Measurements from ENCODE around the gene BIN2. TPM values are rescaled to one million over a fixed set of nuclear protein-coding genes. Genes with fewer than 3 reads are reported as not detected.
A peak's percentile ranks its signal among the peaks of the same experiment; 100 is the strongest.

BIN2 gene
- total and polyA plus RNA-seq, 2 experiments from 2014 or later: not detected

DNA sequence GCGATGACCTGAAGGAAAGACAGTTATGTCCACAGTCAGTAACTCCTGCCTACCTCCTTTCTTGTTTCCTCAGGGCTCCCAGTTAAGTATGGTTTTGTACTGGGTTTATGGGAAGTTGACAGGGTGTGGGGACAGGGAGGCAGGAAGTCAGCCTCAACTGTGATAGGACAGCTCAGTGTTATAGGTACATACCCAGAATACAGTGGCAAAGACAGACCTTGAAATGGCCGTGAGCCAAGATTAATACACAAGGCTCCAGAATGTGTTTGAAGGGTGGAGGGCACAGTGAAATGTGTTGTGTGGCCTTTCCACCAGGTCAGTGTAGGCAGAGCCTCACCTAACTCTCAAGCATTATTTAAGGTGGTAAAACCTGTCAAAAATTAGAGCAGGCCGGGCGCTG is 4.6 kb upstream of the BIN2 start (continued):
- TF ChIP-seq, protein P1, sequence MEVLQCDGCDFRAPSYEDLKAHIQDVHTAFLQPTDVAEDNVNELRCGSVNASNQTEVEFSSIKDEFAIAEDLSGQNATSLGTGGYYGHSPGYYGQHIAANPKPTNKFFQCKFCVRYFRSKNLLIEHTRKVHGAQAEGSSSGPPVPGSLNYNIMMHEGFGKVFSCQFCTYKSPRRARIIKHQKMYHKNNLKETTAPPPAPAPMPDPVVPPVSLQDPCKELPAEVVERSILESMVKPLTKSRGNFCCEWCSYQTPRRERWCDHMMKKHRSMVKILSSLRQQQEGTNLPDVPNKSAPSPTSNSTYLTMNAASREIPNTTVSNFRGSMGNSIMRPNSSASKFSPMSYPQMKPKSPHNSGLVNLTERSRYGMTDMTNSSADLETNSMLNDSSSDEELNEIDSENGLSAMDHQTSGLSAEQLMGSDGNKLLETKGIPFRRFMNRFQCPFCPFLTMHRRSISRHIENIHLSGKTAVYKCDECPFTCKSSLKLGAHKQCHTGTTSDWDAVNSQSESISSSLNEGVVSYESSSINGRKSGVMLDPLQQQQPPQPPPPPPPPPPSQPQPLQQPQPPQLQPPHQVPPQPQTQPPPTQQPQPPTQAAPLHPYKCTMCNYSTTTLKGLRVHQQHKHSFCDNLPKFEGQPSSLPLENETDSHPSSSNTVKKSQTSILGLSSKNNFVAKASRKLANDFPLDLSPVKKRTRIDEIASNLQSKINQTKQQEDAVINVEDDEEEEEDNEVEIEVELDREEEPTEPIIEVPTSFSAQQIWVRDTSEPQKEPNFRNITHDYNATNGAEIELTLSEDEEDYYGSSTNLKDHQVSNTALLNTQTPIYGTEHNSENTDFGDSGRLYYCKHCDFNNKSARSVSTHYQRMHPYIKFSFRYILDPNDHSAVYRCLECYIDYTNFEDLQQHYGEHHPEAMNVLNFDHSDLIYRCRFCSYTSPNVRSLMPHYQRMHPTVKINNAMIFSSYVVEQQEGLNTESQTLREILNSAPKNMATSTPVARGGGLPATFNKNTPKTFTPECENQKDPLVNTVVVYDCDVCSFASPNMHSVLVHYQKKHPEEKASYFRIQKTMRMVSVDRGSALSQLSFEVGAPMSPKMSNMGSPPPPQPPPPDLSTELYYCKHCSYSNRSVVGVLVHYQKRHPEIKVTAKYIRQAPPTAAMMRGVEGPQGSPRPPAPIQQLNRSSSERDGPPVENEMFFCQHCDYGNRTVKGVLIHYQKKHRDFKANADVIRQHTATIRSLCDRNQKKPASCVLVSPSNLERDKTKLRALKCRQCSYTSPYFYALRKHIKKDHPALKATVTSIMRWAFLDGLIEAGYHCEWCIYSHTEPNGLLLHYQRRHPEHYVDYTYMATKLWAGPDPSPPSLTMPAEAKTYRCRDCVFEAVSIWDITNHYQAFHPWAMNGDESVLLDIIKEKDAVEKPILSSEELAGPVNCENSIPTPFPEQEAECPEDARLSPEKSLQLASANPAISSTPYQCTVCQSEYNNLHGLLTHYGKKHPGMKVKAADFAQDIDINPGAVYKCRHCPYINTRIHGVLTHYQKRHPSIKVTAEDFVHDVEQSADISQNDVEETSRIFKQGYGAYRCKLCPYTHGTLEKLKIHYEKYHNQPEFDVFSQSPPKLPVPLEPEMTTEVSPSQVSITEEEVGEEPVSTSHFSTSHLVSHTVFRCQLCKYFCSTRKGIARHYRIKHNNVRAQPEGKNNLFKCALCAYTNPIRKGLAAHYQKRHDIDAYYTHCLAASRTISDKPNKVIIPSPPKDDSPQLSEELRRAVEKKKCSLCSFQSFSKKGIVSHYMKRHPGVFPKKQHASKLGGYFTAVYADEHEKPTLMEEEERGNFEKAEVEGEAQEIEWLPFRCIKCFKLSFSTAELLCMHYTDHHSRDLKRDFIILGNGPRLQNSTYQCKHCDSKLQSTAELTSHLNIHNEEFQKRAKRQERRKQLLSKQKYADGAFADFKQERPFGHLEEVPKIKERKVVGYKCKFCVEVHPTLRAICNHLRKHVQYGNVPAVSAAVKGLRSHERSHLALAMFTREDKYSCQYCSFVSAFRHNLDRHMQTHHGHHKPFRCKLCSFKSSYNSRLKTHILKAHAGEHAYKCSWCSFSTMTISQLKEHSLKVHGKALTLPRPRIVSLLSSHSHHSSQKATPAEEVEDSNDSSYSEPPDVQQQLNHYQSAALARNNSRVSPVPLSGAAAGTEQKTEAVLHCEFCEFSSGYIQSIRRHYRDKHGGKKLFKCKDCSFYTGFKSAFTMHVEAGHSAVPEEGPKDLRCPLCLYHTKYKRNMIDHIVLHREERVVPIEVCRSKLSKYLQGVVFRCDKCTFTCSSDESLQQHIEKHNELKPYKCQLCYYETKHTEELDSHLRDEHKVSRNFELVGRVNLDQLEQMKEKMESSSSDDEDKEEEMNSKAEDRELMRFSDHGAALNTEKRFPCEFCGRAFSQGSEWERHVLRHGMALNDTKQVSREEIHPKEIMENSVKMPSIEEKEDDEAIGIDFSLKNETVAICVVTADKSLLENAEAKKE (CRISPR knock-in tag; IDR thresholded peaks at IDR 0.05): no peak
- TF ChIP-seq STAT1 (IDR thresholded peaks at IDR 0.05; ENCODE audit: unreplicated experiment) (no peak), POLR2AphosphoS5 (IDR thresholded peaks at IDR 0.05; ENCODE audit: low read depth) (no peak)

DNA sequence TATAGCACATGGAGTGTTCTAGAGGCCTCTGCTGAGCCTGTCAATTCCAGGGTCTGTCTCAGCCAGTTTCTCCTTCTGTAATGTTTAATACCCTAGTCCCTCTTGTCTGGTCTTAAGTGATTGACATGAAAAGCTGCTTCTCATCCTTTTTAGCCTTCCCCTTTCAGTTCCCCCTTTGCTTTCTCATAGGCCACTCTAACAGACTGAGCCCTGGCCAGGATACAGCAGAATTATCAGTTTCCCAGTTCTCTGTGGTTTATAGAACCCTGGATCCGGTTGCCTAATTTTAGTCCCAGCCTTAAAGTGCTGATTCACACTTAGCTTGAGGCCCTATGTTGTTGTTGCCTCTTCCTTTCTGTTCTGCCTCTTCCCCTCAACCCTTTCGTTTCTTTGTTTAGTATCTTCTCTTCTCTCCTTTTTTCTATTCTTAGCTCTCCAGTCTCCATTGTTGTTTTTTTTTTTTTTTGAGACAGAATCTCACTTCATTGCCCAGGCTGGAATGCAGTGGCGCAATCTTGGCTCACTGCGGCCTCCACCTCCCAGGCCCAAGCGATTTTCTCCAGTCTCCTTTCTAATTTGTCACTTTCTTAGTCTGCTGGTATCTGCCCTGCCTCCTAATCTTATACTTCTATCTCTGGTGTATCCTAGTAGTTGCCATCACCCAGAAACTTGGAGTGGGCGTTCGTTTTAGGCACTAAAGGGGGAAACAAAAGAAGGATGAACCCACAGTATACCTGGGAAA is 2.9 kb upstream of the BIN2 start:
- no peak overlapping the region for H3K4me2 ChIP-seq
- peaks cover 3% of the 10 kb centered on the region for H3K27me3 Mint-ChIP-seq (ENCODE audit: insufficient read depth, low read depth, poor library complexity)
- no peak overlapping the region for H3K4me3 Mint-ChIP-seq
- ATAC-seq (no peak), DNase-seq (ENCODE audit: low spot score) (no peak)
- H3K9me2 ChIP-seq (ENCODE audit: insufficient read depth): 0 out of 2 replicates have a peak, but pooled peaks cover 2% of the 10 kb centered on the region
- H3K4me1 ChIP-seq (ENCODE audit: insufficient read depth): no peaks in the 10 kb centered on the region
- H3K9me3 Mint-ChIP-seq: no peaks in the 10 kb centered on the region; the same call in 2 of the 3 replicates
- peaks cover 3% of the 10 kb centered on the region for H3K4me1 Mint-ChIP-seq
- no peaks in the 10 kb centered on the region for H3K36me3 ChIP-seq (ENCODE audit: insufficient read depth)
- no peaks in the 10 kb centered on the region for H3K36me3 Mint-ChIP-seq (ENCODE audit: low read depth)
- H2AFZ ChIP-seq: peak overlapping the region; percentile 96
- H3F3A ChIP-seq (replicated peaks; ENCODE audit: low read depth): 0 out of 2 replicates have a peak, but pooled peaks cover 2% of the 10 kb centered on the region
- H3K4me3 ChIP-seq: no peak overlapping the region
- H3K79me2 ChIP-seq (replicated peaks; ENCODE audit: insufficient read depth): no peaks in the 10 kb centered on the region
- H3K27ac ChIP-seq (ENCODE audit: low read depth): 0 out of 2 replicates have a peak overlapping the region, but pooled peaks have one; percentile 57
- no peaks in the 10 kb centered on the region for H3K27me3 ChIP-seq (ENCODE audit: insufficient read depth)
- H3K27ac Mint-ChIP-seq: peak overlapping the region; percentile 18; the same call in 1 of the 2 replicates
- H4K20me1 ChIP-seq (replicated peaks; ENCODE audit: insufficient read depth): no peaks in the 10 kb centered on the region
- TF ChIP-seq JUNB (IDR thresholded peaks at IDR 0.05; ENCODE audit: unreplicated experiment) (no peak), EZH2 (IDR thresholded peaks at IDR 0.05; ENCODE audit: low read depth, unreplicated experiment) (no peak)
- TF ChIP-seq, protein P2, sequence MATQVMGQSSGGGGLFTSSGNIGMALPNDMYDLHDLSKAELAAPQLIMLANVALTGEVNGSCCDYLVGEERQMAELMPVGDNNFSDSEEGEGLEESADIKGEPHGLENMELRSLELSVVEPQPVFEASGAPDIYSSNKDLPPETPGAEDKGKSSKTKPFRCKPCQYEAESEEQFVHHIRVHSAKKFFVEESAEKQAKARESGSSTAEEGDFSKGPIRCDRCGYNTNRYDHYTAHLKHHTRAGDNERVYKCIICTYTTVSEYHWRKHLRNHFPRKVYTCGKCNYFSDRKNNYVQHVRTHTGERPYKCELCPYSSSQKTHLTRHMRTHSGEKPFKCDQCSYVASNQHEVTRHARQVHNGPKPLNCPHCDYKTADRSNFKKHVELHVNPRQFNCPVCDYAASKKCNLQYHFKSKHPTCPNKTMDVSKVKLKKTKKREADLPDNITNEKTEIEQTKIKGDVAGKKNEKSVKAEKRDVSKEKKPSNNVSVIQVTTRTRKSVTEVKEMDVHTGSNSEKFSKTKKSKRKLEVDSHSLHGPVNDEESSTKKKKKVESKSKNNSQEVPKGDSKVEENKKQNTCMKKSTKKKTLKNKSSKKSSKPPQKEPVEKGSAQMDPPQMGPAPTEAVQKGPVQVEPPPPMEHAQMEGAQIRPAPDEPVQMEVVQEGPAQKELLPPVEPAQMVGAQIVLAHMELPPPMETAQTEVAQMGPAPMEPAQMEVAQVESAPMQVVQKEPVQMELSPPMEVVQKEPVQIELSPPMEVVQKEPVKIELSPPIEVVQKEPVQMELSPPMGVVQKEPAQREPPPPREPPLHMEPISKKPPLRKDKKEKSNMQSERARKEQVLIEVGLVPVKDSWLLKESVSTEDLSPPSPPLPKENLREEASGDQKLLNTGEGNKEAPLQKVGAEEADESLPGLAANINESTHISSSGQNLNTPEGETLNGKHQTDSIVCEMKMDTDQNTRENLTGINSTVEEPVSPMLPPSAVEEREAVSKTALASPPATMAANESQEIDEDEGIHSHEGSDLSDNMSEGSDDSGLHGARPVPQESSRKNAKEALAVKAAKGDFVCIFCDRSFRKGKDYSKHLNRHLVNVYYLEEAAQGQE (IDR thresholded peaks at IDR 0.05; ENCODE audit: unreplicated experiment): no peak

Data from GM23338 (cell line).